Measurements from ENCODE around the gene IGSF8.

The IGSF8 gene, protein sequence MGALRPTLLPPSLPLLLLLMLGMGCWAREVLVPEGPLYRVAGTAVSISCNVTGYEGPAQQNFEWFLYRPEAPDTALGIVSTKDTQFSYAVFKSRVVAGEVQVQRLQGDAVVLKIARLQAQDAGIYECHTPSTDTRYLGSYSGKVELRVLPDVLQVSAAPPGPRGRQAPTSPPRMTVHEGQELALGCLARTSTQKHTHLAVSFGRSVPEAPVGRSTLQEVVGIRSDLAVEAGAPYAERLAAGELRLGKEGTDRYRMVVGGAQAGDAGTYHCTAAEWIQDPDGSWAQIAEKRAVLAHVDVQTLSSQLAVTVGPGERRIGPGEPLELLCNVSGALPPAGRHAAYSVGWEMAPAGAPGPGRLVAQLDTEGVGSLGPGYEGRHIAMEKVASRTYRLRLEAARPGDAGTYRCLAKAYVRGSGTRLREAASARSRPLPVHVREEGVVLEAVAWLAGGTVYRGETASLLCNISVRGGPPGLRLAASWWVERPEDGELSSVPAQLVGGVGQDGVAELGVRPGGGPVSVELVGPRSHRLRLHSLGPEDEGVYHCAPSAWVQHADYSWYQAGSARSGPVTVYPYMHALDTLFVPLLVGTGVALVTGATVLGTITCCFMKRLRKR
- 29.9 to 39.5 (median 38.4) reads per million in 3 donors for total RNA-seq

DNA sequence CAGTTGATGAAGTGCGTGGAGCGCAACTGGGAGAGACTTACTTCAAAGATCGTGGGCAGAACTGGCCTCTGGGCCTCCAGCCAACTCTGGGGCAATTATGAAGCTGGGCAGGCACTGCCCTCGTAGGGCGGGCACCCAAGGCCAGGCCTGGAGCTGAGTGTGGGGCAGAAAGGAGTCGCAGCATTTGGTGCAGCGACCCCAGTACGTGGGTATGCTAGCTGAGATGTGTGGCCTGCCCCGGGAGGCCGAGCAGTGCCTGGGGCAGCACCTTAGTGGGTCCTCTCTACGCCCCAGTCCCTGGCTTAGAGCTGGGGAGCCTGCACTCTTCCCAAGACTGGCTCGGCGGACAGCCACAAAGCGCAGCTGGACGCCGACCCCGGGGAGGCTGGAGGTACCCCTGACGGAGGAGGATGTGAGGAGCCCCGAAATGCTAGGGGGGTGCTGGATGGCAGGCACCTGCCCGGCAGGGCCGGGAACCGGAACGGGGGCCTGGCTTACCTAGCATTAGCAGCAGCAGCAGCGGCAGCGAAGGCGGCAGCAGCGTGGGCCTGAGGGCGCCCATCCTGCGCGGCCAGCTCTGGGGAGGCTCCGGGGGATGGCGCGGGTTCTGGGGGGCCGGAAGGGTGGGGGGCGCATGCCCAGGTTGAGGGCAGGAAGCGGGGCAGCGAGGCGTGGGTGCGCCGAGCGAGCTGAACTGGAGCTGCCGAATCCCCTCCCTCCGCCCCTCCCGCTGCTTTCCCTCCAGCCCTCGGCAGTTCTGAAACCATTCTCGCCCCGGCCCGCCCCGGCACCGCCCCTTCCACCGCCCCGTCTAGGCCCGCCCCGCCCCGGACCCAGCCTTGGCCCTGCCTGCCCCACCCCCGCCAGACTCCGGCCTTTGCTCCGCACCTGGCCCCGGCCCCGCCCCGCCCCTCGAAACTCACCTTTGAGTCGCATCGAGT, at the start of gene IGSF8:
Gene IGSF8 (minus strand): TSS at position 709 of the 941 bp plus-strand sequence. CDS start 147 bp downstream, at position 562.
- H3K27ac ChIP-seq (ENCODE audit: insufficient read depth, low read length, poor library complexity, severe bottlenecking) = peak within 1 kb of the TSS; percentile 84
- H3K4me1 ChIP-seq (ENCODE audit: control insufficient read depth, insufficient read depth, low read length, poor library complexity, severe bottlenecking) = peaks cover 40% of the 10 kb centered on the region
- peak within 1 kb of the TSS; percentile 82 for H3K4me3 ChIP-seq (ENCODE audit: insufficient read depth, low read depth, low read length, poor library complexity, severe bottlenecking)
- H3K27me3 ChIP-seq (replicated peaks; ENCODE audit: control insufficient read depth, insufficient read depth, low read length, poor library complexity, severe bottlenecking) = no peaks in the 10 kb centered on the region
- DNase-seq = peak; percentile 88 to 94 (median 92)
- no peaks in the 10 kb centered on the region for H3K9me3 ChIP-seq (ENCODE audit: control insufficient read depth, low read length)
- H3K36me3 ChIP-seq (ENCODE audit: control insufficient read depth, insufficient read depth, low read length) = peaks cover 19% of the 10 kb centered on the region

DNA sequence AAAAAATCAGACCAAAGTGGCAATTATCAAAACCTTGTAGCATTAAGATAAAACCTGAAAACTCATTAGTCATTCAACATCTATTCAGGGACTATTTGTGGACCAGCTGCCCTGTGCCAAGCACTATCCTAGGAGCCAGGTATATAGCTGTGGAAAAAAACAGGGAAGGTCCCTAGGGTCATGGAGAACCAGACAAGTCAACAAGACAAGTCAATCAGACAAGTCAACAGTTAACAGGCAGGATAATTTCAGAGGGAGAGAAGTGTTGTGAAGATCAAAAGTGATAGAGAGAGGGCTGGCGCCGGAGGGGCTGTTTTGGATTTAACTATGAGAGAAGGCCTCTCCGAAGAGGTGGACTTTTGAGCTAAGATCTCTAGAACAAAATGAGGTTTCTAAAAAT, 49.7 kb upstream of the IGSF8 start:
- Histone ChIP-seq H3K4me1 (ENCODE audit: control insufficient read depth, insufficient read depth, low read length, poor library complexity, severe bottlenecking) (no peaks in the 10 kb centered on the region), H3K9me3 (ENCODE audit: control insufficient read depth, low read length) (no peaks in the 10 kb centered on the region), H3K4me3 (ENCODE audit: insufficient read depth, low read depth, low read length, poor library complexity, severe bottlenecking) (no peak overlapping the region), H3K36me3 (ENCODE audit: control insufficient read depth, insufficient read depth, low read length) (no peaks in the 10 kb centered on the region), H3K27ac (ENCODE audit: insufficient read depth, low read length, poor library complexity, severe bottlenecking) (no peak overlapping the region), H3K27me3 (replicated peaks; ENCODE audit: control insufficient read depth, insufficient read depth, low read length, poor library complexity, severe bottlenecking) (no peaks in the 10 kb centered on the region)
- DNase-seq = no peak

DNA sequence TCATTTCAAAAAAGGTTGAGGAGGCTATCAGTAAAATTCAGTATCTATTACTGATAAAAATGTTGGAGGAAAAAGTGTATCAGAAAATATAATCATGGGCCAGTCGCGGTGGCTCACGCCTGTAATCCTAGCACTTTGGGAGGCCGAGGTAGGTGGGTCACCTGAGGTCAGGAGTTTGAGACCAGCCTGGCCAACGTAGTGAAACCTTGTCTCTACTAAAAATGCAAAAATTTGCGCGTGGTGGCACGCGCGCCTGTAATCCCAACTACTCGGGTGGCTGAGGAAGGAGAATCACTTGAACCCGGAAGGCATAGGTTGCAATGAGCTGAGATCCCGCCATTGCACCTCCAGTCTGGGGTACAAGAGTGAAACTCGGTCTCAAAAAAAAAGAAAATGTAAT, 47.7 kb upstream of the IGSF8 start:
- no peaks in the 10 kb centered on the region for H3K36me3 ChIP-seq (ENCODE audit: control insufficient read depth, insufficient read depth, low read length)
- H3K9me3 ChIP-seq (ENCODE audit: control insufficient read depth, low read length) = no peaks in the 10 kb centered on the region

DNA sequence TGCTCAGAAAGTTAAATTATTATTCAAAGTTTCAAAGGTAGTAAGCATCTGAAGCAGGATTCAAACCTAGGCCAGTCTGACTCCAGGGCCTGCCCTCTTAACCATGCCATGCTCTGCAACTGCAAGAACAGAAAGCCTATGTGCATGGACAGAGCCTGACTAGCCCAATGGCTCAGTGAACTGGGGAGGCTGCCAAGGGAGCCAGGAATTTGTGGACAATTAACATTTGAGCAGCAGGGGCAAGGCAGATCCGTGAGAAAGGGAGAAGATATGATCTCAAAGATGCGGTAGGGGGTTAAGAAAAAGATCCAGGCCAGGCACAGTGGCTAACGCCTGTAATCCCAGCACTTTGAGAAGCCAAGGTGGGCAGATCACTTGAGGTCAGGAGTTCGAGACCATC, 46.5 kb upstream of the IGSF8 start:
- H3K4me3 ChIP-seq (ENCODE audit: insufficient read depth, low read depth, low read length, poor library complexity, severe bottlenecking) = no peak overlapping the region
- H3K36me3 ChIP-seq (ENCODE audit: control insufficient read depth, insufficient read depth, low read length) = no peaks in the 10 kb centered on the region
- no peak for DNase-seq
- no peaks in the 10 kb centered on the region for H3K27me3 ChIP-seq (replicated peaks; ENCODE audit: control insufficient read depth, insufficient read depth, low read length, poor library complexity, severe bottlenecking)
- no peak overlapping the region for H3K27ac ChIP-seq (ENCODE audit: insufficient read depth, low read length, poor library complexity, severe bottlenecking)
- no peaks in the 10 kb centered on the region for H3K9me3 ChIP-seq (ENCODE audit: control insufficient read depth, low read length)
- H3K4me1 ChIP-seq (ENCODE audit: control insufficient read depth, insufficient read depth, low read length, poor library complexity, severe bottlenecking) = no peaks in the 10 kb centered on the region

More for the DNA sequence above, 47.7 kb upstream of the IGSF8 start:
- H3K4me3 ChIP-seq (ENCODE audit: insufficient read depth, low read depth, low read length, poor library complexity, severe bottlenecking) = no peak overlapping the region
- no peak for DNase-seq
- no peak overlapping the region for H3K27ac ChIP-seq (ENCODE audit: insufficient read depth, low read length, poor library complexity, severe bottlenecking)
- H3K4me1 ChIP-seq (ENCODE audit: control insufficient read depth, insufficient read depth, low read length, poor library complexity, severe bottlenecking) = no peaks in the 10 kb centered on the region
- no peaks in the 10 kb centered on the region for H3K27me3 ChIP-seq (replicated peaks; ENCODE audit: control insufficient read depth, insufficient read depth, low read length, poor library complexity, severe bottlenecking)

DNA sequence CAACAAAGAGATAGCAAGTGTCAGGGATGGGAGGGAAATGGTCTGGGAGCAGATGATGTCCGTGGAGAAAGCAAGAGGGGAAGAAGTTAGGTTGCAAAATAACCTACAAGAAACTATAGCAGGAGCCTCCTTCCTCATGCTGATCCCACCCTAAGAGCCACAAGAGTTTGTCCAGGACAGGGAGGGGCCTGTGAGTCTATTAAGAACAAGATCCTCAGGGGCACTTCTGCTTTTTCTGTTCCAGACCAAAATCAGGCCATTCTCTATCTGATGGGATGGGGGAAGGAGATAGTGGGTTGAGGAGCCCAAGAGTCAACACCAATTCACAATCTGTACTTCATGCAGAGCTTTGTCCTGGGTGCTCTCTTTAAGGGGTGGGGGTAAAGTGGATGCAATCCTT, 45.3 kb upstream of the IGSF8 start:
- DNase-seq = no peak
- no peaks in the 10 kb centered on the region for H3K9me3 ChIP-seq (ENCODE audit: control insufficient read depth, low read length)
- no peaks in the 10 kb centered on the region for H3K4me1 ChIP-seq (ENCODE audit: control insufficient read depth, insufficient read depth, low read length, poor library complexity, severe bottlenecking)
- H3K27me3 ChIP-seq (replicated peaks; ENCODE audit: control insufficient read depth, insufficient read depth, low read length, poor library complexity, severe bottlenecking) = no peaks in the 10 kb centered on the region
- no peaks in the 10 kb centered on the region for H3K36me3 ChIP-seq (ENCODE audit: control insufficient read depth, insufficient read depth, low read length)
- H3K27ac ChIP-seq (ENCODE audit: insufficient read depth, low read length, poor library complexity, severe bottlenecking) = no peak overlapping the region
- H3K4me3 ChIP-seq (ENCODE audit: insufficient read depth, low read depth, low read length, poor library complexity, severe bottlenecking) = no peak overlapping the region

DNA sequence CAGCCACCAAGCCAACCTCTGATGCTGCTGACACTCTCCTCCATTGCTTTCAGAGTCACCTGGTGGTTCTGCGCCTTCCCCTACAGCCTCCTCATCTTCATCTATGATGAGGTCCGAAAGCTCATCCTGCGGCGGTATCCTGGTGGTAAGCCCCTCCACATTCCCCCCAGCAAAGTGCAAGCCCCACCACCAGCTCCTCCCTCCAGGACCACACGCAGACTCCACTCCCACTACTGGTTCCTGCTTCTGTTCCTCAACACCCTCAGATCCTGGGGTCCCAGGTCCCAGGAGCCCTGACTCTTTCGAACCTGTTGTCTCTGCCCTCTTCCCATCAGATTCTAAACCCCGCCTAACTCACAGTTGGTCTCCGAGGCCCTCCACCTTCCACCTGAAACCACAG, 41.4 kb upstream of the IGSF8 start:
- Histone ChIP-seq H3K4me3 (ENCODE audit: insufficient read depth, low read depth, low read length, poor library complexity, severe bottlenecking) (no peak overlapping the region), H3K9me3 (ENCODE audit: control insufficient read depth, low read length) (no peaks in the 10 kb centered on the region), H3K36me3 (ENCODE audit: control insufficient read depth, insufficient read depth, low read length) (no peaks in the 10 kb centered on the region), H3K27me3 (replicated peaks; ENCODE audit: control insufficient read depth, insufficient read depth, low read length, poor library complexity, severe bottlenecking) (no peaks in the 10 kb centered on the region), H3K27ac (ENCODE audit: insufficient read depth, low read length, poor library complexity, severe bottlenecking) (no peak overlapping the region), H3K4me1 (ENCODE audit: control insufficient read depth, insufficient read depth, low read length, poor library complexity, severe bottlenecking) (no peaks in the 10 kb centered on the region)
- DNase-seq = no peak

DNA sequence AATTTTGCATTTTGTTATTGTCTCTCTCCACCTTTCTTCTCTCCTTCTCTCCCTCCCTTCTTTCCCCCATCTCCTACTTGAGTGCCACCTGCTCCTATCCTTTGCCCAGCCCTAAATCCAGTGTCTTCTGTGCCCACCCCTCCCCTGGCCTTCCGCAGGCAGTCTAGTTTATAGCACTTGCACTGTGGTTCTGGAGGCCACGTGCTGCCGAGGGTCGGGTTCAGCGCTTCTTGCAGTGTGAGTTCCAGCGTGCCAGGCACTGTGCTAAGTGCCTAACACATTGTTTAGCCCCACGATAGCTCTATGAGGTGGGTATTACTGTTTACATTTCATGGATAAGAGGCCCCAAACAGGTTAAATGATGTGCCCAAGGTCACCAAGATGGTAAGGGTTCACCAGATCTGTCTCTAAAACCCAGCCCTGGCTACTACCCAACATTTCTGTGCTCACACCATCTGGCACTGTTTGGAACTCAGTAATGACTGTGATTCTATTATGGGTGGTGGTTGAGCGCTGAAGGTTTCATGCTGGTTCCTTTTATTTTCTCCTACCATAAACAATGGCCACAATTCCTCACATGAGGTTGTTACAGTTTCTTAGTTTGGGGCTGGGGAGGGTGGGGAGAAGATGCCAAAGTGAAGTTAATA, 38.9 kb upstream of the IGSF8 start:
- Histone ChIP-seq H3K27ac (ENCODE audit: insufficient read depth, low read length, poor library complexity, severe bottlenecking) (no peak overlapping the region), H3K4me1 (ENCODE audit: control insufficient read depth, insufficient read depth, low read length, poor library complexity, severe bottlenecking) (no peaks in the 10 kb centered on the region)

DNA sequence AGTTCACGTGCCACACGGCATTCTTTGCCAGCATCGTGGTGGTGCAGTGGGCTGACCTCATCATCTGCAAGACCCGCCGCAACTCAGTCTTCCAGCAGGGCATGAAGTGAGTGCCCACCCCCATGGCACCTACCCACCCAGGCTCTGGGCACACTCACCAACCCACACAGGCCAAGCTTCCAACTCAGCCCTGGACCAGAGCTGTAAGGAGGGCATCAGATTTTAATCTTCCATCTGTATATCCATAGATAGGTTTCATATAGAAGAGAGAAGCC, 38.4 kb upstream of the IGSF8 start:
- H3K27ac ChIP-seq (ENCODE audit: insufficient read depth, low read length, poor library complexity, severe bottlenecking) = no peak overlapping the region
- H3K36me3 ChIP-seq (ENCODE audit: control insufficient read depth, insufficient read depth, low read length) = no peaks in the 10 kb centered on the region
- H3K4me3 ChIP-seq (ENCODE audit: insufficient read depth, low read depth, low read length, poor library complexity, severe bottlenecking) = no peak overlapping the region
- H3K9me3 ChIP-seq (ENCODE audit: control insufficient read depth, low read length) = no peaks in the 10 kb centered on the region
- DNase-seq = no peak
- H3K27me3 ChIP-seq (replicated peaks; ENCODE audit: control insufficient read depth, insufficient read depth, low read length, poor library complexity, severe bottlenecking) = no peaks in the 10 kb centered on the region
- no peaks in the 10 kb centered on the region for H3K4me1 ChIP-seq (ENCODE audit: control insufficient read depth, insufficient read depth, low read length, poor library complexity, severe bottlenecking)

More for the DNA sequence above, 38.9 kb upstream of the IGSF8 start:
- Histone ChIP-seq H3K9me3 (ENCODE audit: control insufficient read depth, low read length) (no peaks in the 10 kb centered on the region), H3K4me3 (ENCODE audit: insufficient read depth, low read depth, low read length, poor library complexity, severe bottlenecking) (no peak overlapping the region), H3K36me3 (ENCODE audit: control insufficient read depth, insufficient read depth, low read length) (no peaks in the 10 kb centered on the region), H3K27me3 (replicated peaks; ENCODE audit: control insufficient read depth, insufficient read depth, low read length, poor library complexity, severe bottlenecking) (no peaks in the 10 kb centered on the region)
- DNase-seq = no peak

DNA sequence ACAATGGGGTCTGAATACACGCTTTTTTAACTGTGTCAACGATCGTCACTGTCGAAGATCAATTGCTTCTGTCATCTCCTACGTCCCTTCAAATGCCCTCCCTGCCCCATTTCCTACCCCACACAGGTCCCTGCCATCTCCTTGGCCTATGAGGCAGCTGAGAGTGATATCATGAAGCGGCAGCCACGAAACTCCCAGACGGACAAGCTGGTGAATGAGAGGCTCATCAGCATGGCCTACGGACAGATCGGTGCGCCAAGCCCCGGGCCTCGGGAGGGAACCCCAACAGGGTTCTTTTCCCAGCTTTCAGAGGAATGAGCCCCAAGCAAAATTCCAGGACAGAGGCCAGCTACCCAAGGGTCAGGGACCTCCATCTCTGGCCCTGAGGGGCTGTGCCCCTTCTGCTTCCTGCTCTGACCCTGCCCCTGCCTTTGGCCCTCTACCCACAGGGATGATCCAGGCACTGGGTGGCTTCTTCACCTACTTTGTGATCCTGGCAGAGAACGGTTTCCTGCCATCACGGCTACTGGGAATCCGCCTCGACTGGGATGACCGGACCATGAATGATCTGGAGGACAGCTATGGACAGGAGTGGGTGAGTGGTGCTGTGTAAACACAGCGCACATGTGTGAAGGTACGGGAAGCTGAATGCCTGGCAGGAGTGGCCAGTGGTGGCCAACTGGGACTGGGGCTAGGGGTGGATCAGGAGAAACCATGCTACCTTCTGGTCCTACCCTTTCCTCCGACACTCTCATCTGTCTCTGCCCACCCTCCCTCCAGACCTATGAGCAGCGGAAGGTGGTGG, 37.9 kb upstream of the IGSF8 start:
- no peak overlapping the region for H3K27ac ChIP-seq (ENCODE audit: insufficient read depth, low read length, poor library complexity, severe bottlenecking)
- no peak overlapping the region for H3K4me3 ChIP-seq (ENCODE audit: insufficient read depth, low read depth, low read length, poor library complexity, severe bottlenecking)
- H3K27me3 ChIP-seq (replicated peaks; ENCODE audit: control insufficient read depth, insufficient read depth, low read length, poor library complexity, severe bottlenecking) = no peaks in the 10 kb centered on the region
- no peaks in the 10 kb centered on the region for H3K4me1 ChIP-seq (ENCODE audit: control insufficient read depth, insufficient read depth, low read length, poor library complexity, severe bottlenecking)
- no peaks in the 10 kb centered on the region for H3K9me3 ChIP-seq (ENCODE audit: control insufficient read depth, low read length)
- no peaks in the 10 kb centered on the region for H3K36me3 ChIP-seq (ENCODE audit: control insufficient read depth, insufficient read depth, low read length)
- no peak for DNase-seq

Measured in effector memory CD4-positive, alpha-beta T cell (primary cell).